ENCODE data around the gene AHCYL2. TPM values are rescaled to one million over a fixed set of nuclear protein-coding genes. Genes with fewer than 3 reads are reported as not detected.

Gene AHCYL2
- total RNA-seq, 4 donors from 2014 or later, result 14.7 to 22.6 (median 16.9) TPM

DNA sequence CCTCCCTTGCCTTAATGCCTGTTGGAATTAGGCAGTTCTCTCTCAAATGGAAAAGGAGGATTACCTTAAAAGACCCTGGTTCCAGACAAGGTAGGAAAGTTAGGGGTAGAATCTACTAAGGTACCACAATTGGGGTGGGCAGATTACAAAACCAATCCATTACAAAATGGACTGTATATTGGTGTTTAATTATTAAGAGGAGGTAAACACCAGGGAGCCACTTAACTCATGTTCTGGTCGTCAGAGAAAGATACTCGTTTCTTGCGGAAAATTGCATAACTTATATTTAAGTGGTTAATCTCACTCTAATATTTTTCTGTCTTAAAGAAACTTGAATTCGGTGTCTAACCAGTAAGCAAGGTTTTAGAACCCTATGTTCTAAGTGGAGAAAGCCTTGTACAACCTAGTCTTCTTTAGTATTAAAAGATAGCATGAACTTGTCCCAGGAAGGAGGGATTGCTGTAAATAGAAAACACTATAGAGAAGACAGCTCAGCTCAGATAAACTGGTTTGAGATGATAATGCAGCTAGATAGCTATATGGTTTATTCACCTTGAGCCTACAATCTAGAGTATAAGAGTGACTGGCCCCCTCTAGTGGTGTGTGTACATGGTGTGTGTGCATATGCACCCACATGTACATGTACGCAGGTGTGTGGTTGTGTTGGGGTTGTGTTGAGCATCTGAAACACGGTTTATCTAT is 151.4 kb downstream of the AHCYL2 start:
- TF ChIP-seq, protein P1, sequence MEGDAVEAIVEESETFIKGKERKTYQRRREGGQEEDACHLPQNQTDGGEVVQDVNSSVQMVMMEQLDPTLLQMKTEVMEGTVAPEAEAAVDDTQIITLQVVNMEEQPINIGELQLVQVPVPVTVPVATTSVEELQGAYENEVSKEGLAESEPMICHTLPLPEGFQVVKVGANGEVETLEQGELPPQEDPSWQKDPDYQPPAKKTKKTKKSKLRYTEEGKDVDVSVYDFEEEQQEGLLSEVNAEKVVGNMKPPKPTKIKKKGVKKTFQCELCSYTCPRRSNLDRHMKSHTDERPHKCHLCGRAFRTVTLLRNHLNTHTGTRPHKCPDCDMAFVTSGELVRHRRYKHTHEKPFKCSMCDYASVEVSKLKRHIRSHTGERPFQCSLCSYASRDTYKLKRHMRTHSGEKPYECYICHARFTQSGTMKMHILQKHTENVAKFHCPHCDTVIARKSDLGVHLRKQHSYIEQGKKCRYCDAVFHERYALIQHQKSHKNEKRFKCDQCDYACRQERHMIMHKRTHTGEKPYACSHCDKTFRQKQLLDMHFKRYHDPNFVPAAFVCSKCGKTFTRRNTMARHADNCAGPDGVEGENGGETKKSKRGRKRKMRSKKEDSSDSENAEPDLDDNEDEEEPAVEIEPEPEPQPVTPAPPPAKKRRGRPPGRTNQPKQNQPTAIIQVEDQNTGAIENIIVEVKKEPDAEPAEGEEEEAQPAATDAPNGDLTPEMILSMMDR (IDR thresholded peaks at IDR 0.05; ENCODE audit: low read depth), result no peak

- TF ChIP-seq, protein P1 (IDR thresholded peaks at IDR 0.05; ENCODE audit: low read depth), result no peak
Observed at GRCh38 chr7:129376778-129377700, 152.2 kb downstream of the AHCYL2 start.

DNA sequence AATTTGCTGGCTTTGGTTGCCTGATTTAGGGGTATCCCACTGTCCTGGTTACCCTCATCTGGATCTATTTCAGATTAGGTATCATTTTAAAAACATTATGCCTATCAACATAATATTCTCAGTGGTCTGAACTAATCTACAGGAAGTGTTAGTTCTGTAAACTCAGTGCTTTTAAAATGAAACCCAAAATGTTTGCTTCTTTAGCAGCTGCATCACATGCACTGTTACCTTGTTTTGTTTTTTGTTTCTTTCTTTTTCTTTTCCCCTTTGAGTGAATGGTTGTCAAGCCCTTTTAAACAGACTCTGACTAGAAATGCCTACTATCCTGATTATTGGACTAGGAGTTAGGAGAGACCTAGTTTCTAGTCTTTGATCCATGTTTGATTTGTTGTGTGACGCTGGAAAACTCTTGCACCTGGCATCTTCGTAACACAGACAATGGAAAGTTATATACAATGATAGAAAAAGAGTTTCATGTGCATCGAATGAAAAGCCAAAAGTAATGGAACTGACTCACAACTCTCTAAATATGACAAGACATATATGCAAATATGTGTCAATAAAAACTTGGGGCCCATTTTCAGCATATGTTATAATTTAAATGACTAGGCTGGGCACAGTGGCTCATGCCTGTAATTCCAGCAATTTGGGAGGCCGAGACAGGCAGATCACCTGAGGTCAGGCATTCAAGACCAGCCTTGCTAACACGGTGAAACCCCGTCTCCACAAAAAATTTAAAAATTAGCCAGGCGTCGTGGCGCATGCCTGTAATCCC is 157.1 kb downstream of the AHCYL2 start:
- TF ChIP-seq, protein P1 (IDR thresholded peaks at IDR 0.05; ENCODE audit: low read depth), result no peak

DNA sequence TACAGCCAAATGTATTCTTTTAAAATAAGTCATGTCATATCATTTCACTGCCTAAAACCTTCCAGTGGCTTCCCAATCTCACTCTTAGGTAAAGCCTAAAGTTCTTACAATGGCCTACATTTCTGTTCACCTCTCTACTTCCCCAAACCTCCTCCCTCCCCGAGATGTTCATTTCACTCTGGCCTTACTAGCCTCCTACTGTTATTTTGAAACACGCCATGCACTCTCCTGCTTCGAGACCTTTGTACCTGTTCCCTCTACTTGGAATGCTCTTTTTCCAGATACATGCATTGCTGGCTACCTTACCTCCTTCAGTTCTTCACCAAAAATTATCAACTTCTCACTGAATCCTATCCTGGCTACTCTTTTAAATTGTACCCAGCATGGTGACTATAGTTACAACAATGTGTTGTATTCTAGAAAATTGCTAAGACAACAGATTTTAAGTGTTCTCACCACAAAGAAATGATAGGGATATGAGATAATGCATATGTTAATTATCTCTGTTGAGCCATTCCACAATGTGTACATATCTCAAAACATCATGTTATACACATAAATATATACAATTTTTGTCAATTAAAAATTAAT is 158.8 kb downstream of the AHCYL2 start:
- TF ChIP-seq, protein P1 (IDR thresholded peaks at IDR 0.05; ENCODE audit: low read depth), result no peak

DNA sequence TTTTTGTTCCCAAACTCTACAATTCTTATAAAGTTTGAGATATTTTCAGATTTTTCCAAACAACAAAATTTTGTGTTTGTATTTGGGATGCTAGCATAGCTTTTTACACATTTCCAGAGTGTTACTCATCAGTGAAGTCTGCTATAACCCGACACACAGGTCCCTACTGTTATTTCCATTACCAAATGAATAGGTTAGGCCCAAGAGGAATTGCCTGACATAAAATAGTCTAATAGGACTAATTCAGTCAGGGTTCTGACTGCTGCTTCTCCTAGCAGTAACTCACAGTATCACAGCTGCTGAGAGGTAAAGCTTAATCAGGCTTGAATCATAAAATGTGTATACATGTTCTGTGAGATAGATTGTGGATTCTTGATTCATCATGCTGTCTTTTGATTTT is 160.3 kb downstream of the AHCYL2 start:
- TF ChIP-seq, protein P1 (IDR thresholded peaks at IDR 0.05; ENCODE audit: low read depth), result no peak

DNA sequence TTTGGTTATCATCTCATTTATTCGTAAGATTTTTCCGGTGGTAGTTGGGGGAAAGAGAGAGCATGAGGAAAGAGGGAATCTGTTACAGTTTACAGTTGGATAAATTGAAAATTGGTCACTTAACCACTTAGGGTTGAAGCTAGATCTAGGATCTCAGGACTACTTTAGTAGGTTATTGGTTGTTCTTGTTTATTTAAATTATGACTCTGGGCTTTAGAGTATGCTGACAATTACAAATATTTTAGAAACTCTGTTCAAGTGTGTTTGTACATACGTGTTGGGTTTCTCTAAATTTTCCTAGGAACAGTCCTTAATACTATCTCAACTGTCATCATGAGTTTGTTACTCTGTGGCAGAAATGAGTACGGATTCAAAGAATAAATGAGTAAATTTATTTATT is 160.8 kb downstream of the AHCYL2 start:
- TF ChIP-seq, protein P1 (IDR thresholded peaks at IDR 0.05; ENCODE audit: low read depth), result no peak
